HepG2 (cell line): Measurements from ENCODE around the gene RNH1. TPM values are rescaled to one million over a fixed set of nuclear protein-coding genes. Genes with fewer than 3 reads are reported as not detected.

Source experiments
- AHDC1 ChIP-seq: sonication (generic); formaldehyde crosslinking; IDR thresholded peaks from 2 replicates; pipeline ENCODE4 v1.5.1; 2020; ENCODE audit warnings: mild to moderate bottlenecking, missing genetic modification reagents, borderline replicate concordance
- E2F5 ChIP-seq: sonication (generic); formaldehyde crosslinking; conservative IDR thresholded peaks from 2 replicates; pipeline ENCODE4 v1.4.0; 2020; ENCODE audit warnings: missing genetic modification reagents
- EP300 ChIP-seq, 3 experiments: sonication (generic) in 1 of 3; formaldehyde crosslinking in 1 of 3; IDR thresholded peaks; 2 replicates each; pipeline versions ENCODE4 v1.5.1 to v1.6.1; 2011 to 2020; ENCODE audit warnings: low read depth in 2 of 3, low read length in 2 of 3, borderline replicate concordance in 1 of 3, improper control_type of control experiment in 1 of 3, mild to moderate bottlenecking in 1 of 3, missing genetic modification reagents in 1 of 3, moderate library complexity in 1 of 3
- JUNB ChIP-seq: sonication (generic); formaldehyde crosslinking; IDR thresholded peaks from 2 replicates; pipeline ENCODE4 v1.8.0; 2022; ENCODE audit warnings: missing genetic modification reagents, mild to moderate bottlenecking, borderline replicate concordance
- MTF1 ChIP-seq: sonication (generic); formaldehyde crosslinking; IDR thresholded peaks from 2 replicates; pipeline ENCODE4 v1.5.0; 2020; ENCODE audit warnings: missing genetic modification reagents
- MXD1 ChIP-seq: sonication (generic); formaldehyde crosslinking; IDR thresholded peaks from 2 replicates; pipeline ENCODE4 v1.4.0; 2020; ENCODE audit warnings: mild to moderate bottlenecking, missing genetic modification reagents
- NFATC3 ChIP-seq: sonication (generic); formaldehyde crosslinking; IDR thresholded peaks from 2 replicates; pipeline ENCODE4 v1.5.1; 2020; ENCODE audit warnings: mild to moderate bottlenecking, missing genetic modification reagents
- NFE2L2 ChIP-seq: fragments of 150-350 bp; IDR thresholded peaks from 2 replicates; pipeline ENCODE4 v1.6.1; 2014; ENCODE audit warnings: low read length
- NFKBIZ ChIP-seq: IDR thresholded peaks from 2 replicates; pipeline ENCODE4 v1.6.1; 2018; ENCODE audit warnings: missing genetic modification reagents, missing compliant biosample characterization
- PHF8 ChIP-seq: sonication (generic); formaldehyde crosslinking; IDR thresholded peaks from 2 replicates; pipeline ENCODE4 v1.5.0; 2020; ENCODE audit warnings: missing genetic modification reagents
- TBX2 ChIP-seq: sonication (generic); formaldehyde crosslinking; IDR thresholded peaks from 2 replicates; pipeline ENCODE4 v1.5.0; 2020; ENCODE audit warnings: missing genetic modification reagents, mild to moderate bottlenecking, borderline replicate concordance
- ZBTB43 ChIP-seq: sonication (generic); formaldehyde crosslinking; conservative IDR thresholded peaks from 2 replicates; pipeline ENCODE4 v1.4.0; 2020; ENCODE audit warnings: missing genetic modification reagents
- ZKSCAN1 ChIP-seq: fragments of 150-350 bp; IDR thresholded peaks from 2 replicates; pipeline ENCODE4 v1.6.1; 2014; ENCODE audit warnings: low read length
- ZNF10 ChIP-seq: sonication (generic); formaldehyde crosslinking; IDR thresholded peaks from 2 replicates; pipeline ENCODE4 v1.4.0; 2020; ENCODE audit warnings: mild to moderate bottlenecking, low read depth, missing genetic modification reagents, borderline replicate concordance
- ZNF572 ChIP-seq: sonication (generic); formaldehyde crosslinking; IDR thresholded peaks from 2 replicates; pipeline ENCODE4 v1.5.1; 2020; ENCODE audit warnings: mild to moderate bottlenecking, missing genetic modification reagents
- polyA plus RNA-seq, 8 experiments: library from polyadenylated mRNA; depleted of rRNA in 3 of 8; stranded (reverse) in 7 of 8; unstranded in 1 of 8; fragments of >200 nt; fragmentation: Illumina TruSeq in 4 of 8; extraction: Trizol in 4 of 8; gene quantifications; 2 replicates each; pipeline versions ENCODE4 v1.2.1 to v1.2.3, GENCODE V29; 2011 to 2016; ENCODE audit warnings: low read depth in 4 of 8, missing spikeins in 1 of 8, mixed read lengths in 1 of 8; ENCODE audit not compliant: insufficient read depth in 1 of 8
- total RNA-seq, 5 experiments: library from RNA; depleted of rRNA; stranded (reverse); fragments of >200 nt; fragmentation: Illumina TruSeq; extraction: Trizol; gene quantifications; 2 replicates each; pipeline ENCODE4 v1.2.3, GENCODE V29; 2016; ENCODE audit warnings: low read depth in 1 of 5
- TF ChIP-seq, protein P1 (sequence below): sonication (generic); formaldehyde crosslinking; IDR thresholded peaks from 2 replicates; pipeline ENCODE4 v1.8.1; 2023; ENCODE audit warnings: mild to moderate bottlenecking, moderate library complexity, missing genetic modification reagents
- TF ChIP-seq, protein P2 (sequence below): sonication (generic); formaldehyde crosslinking; IDR thresholded peaks from 2 replicates; pipeline ENCODE4 v1.8.0; 2022; ENCODE audit warnings: mild to moderate bottlenecking, missing genetic modification reagents, borderline replicate concordance

RNH1 gene
- total and polyA plus RNA-seq, 2 of the 13 experiments (the other 11 are each of a cell fraction or from before 2014, with no cell fraction given): 36.0 to 74.1 TPM

DNA sequence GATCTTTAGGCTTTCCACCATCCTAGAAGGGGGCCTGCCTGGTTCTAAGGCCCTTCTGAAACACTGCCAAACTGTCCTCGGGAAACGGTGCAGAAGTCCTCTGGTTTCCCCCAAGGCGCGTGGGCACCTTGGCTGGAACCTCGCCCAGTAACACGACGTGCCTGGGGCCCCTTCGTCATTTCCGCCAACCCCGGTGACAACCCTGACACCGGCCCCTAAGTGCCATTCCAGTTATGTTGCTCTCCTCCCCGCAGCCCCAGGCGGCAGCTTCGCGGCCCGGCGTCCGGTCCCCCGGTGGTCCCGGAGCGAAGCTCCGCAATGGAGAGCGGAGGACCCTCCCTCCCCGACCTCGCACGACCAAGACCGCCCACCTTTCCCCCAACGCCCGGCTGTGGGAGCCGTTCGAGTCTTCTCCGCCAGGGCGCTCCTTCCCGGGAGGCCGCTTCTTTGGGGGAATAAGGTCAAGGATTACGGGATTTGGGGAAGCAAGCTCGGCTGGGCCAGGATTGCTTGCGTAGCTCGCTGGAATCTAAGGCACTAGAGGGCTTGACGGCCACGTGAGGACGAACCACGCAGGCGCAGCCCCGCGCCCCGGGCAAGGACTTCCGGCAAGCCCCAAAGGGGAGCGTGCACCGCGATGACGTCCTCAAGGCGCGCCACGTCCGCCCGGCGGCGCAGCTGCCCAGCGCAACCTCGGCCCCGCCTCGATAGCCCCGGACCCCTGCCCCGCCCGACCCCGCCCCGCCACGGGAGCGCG is 626 bp downstream of the RNH1 start (continued):
- TF ChIP-seq, protein P1, sequence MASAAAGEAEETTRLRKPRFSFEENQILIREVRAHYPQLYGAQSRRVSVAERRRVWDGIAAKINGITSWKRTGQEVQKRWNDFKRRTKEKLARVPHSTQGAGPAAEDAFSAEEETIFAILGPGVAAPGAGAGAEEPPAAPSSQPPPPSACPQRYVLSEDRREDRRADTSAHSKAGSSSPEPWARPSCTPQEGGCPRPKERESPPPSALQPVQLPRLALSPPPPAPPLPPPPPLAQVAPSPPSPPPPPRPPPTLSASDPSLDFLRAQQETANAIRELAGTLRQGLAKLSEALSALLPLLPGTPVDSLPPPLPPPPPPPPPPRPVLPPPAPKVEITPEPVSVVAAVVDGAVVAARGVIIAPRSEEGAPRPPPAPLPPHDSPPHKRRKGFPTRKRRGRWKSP (CRISPR knock-in tag): 0 out of 2 replicates have a peak, but pooled peaks have one; percentile 59
- TF ChIP-seq NFE2L2: no peak
- peak; percentile 91 for TF ChIP-seq PHF8 (CRISPR knock-in tag)
- TF ChIP-seq, protein P2, sequence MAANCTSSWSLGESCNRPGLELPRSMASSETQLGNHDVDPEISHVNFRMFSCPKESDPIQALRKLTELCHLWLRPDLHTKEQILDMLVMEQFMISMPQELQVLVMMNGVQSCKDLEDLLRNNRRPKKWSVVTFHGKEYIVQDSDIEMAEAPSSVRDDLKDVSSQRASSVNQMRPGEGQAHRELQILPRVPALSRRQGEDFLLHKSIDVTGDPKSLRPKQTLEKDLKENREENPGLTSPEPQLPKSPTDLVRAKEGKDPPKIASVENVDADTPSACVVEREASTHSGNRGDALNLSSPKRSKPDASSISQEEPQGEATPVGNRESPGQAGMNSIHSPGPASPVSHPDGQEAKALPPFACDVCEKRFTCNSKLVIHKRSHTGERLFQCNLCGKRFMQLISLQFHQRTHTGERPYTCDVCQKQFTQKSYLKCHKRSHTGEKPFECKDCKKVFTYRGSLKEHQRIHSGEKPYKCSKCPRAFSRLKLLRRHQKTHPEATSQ (CRISPR knock-in tag): peak; percentile 63; the same call in 1 of the 2 replicates
- no peak for TF ChIP-seq ZKSCAN1
- peak in 1 of 2 experiments; percentile 63; a peak in 2 of 4 replicates for TF ChIP-seq EP300 (IDR thresholded peaks at IDR 0.05; ENCODE audit: low read depth in 2 of 2, low read length in 2 of 2)
- TF ChIP-seq EP300 (CRISPR knock-in tag; IDR thresholded peaks at IDR 0.05; ENCODE audit: borderline replicate concordance): no peak
- no peak for TF ChIP-seq ZNF10 (CRISPR knock-in tag)
- TF ChIP-seq ZNF572 (CRISPR knock-in tag): no peak
- TF ChIP-seq MXD1 (CRISPR knock-in tag): peak; percentile 97
- TF ChIP-seq AHDC1 (CRISPR knock-in tag): no peak; the same call in 1 of the 2 replicates
- no peak for TF ChIP-seq MTF1 (CRISPR knock-in tag)
- 0 out of 2 replicates have a peak, but pooled peaks have one; percentile 90 for TF ChIP-seq NFATC3
- no peak for TF ChIP-seq JUNB (CRISPR knock-in tag)
- no peak for TF ChIP-seq E2F5 (CRISPR knock-in tag)
- peak; percentile 86 for TF ChIP-seq TBX2
- peak; percentile 71; the same call in 1 of the 2 replicates for TF ChIP-seq ZBTB43 (CRISPR knock-in tag)
- no peak for TF ChIP-seq NFKBIZ
